Dermis blood vessel endothelial cell (primary cell): ENCODE measurements around the gene FOXP2. TPM values are rescaled to one million over a fixed set of nuclear protein-coding genes. Genes with fewer than 3 reads are reported as not detected.
"Not testable (repeated sequence)": the region's sequence is repeated elsewhere in the genome, so short reads cannot be mapped to it uniquely, and the experiment has no call there.

Source experiments
- DNase-seq: peaks from one replicate; pipeline ENCODE4 v3.0.0; 2010
- total RNA-seq: library from RNA; depleted of rRNA; stranded (reverse); fragments of >200 nt; gene quantifications from 2 replicates; pipeline ENCODE4 v1.2.3, GENCODE V29; 2014

FOXP2 gene
- total RNA-seq = 3.7 and 11.4 TPM in 2 replicates

- DNase-seq = peak; percentile 23
Observed at GRCh38 chr7:114414156-114415063, at the start of gene FOXP2. Gene FOXP2 (plus strand): TSS chr7:114414815. CDS start chr7:114426512, 11,697 bp downstream.

GRCh38 chr7:114365791-114366190 is 48.8 kb upstream of the FOXP2 start:
- DNase-seq = no peak

GRCh38 chr7:114368492-114368891 is 46.1 kb upstream of the FOXP2 start:
- DNase-seq = no peak

- DNase-seq = no peak
Observed at GRCh38 chr7:114369294-114369693, 45.3 kb upstream of the FOXP2 start.

- DNase-seq = no peak
Observed at GRCh38 chr7:114372619-114373018, 42.0 kb upstream of the FOXP2 start.

GRCh38 chr7:114375907-114376306 is 38.7 kb upstream of the FOXP2 start:
- no peak for DNase-seq

GRCh38 chr7:114383946-114384345 is 30.7 kb upstream of the FOXP2 start:
- not testable (repeated sequence) for DNase-seq

- DNase-seq = not testable (repeated sequence)
Observed at GRCh38 chr7:114384346-114384745, 30.3 kb upstream of the FOXP2 start.

- DNase-seq = no peak
Observed at GRCh38 chr7:114388021-114388420, 26.6 kb upstream of the FOXP2 start.

GRCh38 chr7:114392686-114393085 is 21.9 kb upstream of the FOXP2 start:
- no peak for DNase-seq

GRCh38 chr7:114402876-114403635 is 11.6 kb upstream of the FOXP2 start:
- no peak for DNase-seq

GRCh38 chr7:114405427-114405826 is 9.2 kb upstream of the FOXP2 start:
- DNase-seq = peak; percentile 50

- DNase-seq = no peak
Observed at GRCh38 chr7:114409750-114410149, 4.9 kb upstream of the FOXP2 start.

- DNase-seq = no peak
Observed at GRCh38 chr7:114412548-114412947, 2.1 kb upstream of the FOXP2 start.

- peak; percentile 1 for DNase-seq
Observed at GRCh38 chr7:114413761-114414155, 857 bp upstream of the FOXP2 start.

GRCh38 chr7:114415064-114415989 is 712 bp downstream of the FOXP2 start:
- peak; percentile 3 for DNase-seq

- no peak for DNase-seq
Observed at GRCh38 chr7:114416129-114416990, 1.7 kb downstream of the FOXP2 start.

- no peak for DNase-seq
Observed at GRCh38 chr7:114417290-114417689, 2.7 kb downstream of the FOXP2 start.

GRCh38 chr7:114418117-114418516 is 3.5 kb downstream of the FOXP2 start:
- no peak for DNase-seq

GRCh38 chr7:114419441-114420272 is 5.0 kb downstream of the FOXP2 start:
- DNase-seq = no peak
